ENCODE data around the gene STARD10.

Gene STARD10

GRCh38 chr11:72775288-72776110 is 18.3 kb downstream of the STARD10 start:
- no peak overlapping the region for H3K4me3 ChIP-seq (ENCODE audit: low read length)
- H3K4me2 ChIP-seq (ENCODE audit: low read length): no peak overlapping the region
- H2AFZ ChIP-seq (ENCODE audit: low read depth, low read length): no peak overlapping the region
- H3K36me3 ChIP-seq (replicated peaks; ENCODE audit: low read depth, low read length): no peaks in the 10 kb centered on the region
- H3K9ac ChIP-seq (ENCODE audit: low read length): no peak overlapping the region
- no peak for TF ChIP-seq EZH2phosphoT487 (IDR thresholded peaks at IDR 0.05; ENCODE audit: low read depth)
- TF ChIP-seq, protein P1, sequence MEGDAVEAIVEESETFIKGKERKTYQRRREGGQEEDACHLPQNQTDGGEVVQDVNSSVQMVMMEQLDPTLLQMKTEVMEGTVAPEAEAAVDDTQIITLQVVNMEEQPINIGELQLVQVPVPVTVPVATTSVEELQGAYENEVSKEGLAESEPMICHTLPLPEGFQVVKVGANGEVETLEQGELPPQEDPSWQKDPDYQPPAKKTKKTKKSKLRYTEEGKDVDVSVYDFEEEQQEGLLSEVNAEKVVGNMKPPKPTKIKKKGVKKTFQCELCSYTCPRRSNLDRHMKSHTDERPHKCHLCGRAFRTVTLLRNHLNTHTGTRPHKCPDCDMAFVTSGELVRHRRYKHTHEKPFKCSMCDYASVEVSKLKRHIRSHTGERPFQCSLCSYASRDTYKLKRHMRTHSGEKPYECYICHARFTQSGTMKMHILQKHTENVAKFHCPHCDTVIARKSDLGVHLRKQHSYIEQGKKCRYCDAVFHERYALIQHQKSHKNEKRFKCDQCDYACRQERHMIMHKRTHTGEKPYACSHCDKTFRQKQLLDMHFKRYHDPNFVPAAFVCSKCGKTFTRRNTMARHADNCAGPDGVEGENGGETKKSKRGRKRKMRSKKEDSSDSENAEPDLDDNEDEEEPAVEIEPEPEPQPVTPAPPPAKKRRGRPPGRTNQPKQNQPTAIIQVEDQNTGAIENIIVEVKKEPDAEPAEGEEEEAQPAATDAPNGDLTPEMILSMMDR (IDR thresholded peaks at IDR 0.05; ENCODE audit: low read depth, low read length): no peak
- H3K9me3 ChIP-seq (ENCODE audit: insufficient read depth, low read length): no peaks in the 10 kb centered on the region
- H3K27ac ChIP-seq (ENCODE audit: low read length): no peak overlapping the region
- H3K4me1 ChIP-seq (ENCODE audit: low read length): no peaks in the 10 kb centered on the region
- H3K79me2 ChIP-seq (ENCODE audit: low read length): no peaks in the 10 kb centered on the region
- no peaks in the 10 kb centered on the region for H4K20me1 ChIP-seq (ENCODE audit: insufficient read depth, low read length)
- H3K27me3 ChIP-seq (ENCODE audit: low read depth, low read length): no peaks in the 10 kb centered on the region

DNA sequence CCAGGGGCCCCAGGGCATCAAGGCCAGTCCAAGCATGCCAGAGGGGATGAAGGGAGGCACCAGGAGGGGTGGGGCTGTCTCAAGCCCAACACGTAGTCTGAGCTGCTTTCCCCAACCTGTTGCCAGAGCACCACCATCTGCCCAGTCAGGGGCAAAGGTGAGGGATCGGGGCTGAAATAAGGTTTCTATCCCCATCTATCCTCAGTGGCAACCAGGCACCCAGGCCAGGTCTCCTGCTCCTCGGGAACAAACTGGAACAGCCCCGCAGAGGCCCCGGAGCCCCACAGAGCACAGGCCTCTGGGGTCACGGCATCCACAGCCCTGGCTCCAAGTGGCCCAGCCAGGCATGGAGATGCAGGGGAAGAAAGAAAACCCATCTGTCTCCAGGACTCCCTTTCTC is 19.3 kb downstream of the STARD10 start:
- Histone ChIP-seq H3K36me3 (replicated peaks; ENCODE audit: low read depth, low read length) (no peaks in the 10 kb centered on the region), H2AFZ (ENCODE audit: low read depth, low read length) (no peak overlapping the region), H3K27me3 (ENCODE audit: low read depth, low read length) (no peaks in the 10 kb centered on the region), H3K79me2 (ENCODE audit: low read length) (no peaks in the 10 kb centered on the region), H3K4me3 (ENCODE audit: low read length) (no peak overlapping the region), H3K27ac (ENCODE audit: low read length) (no peak overlapping the region), H3K9ac (ENCODE audit: low read length) (no peak overlapping the region), H3K4me2 (ENCODE audit: low read length) (no peak overlapping the region), H3K9me3 (ENCODE audit: insufficient read depth, low read length) (no peaks in the 10 kb centered on the region), H4K20me1 (ENCODE audit: insufficient read depth, low read length) (no peaks in the 10 kb centered on the region), H3K4me1 (ENCODE audit: low read length) (no peaks in the 10 kb centered on the region)
- no peak for TF ChIP-seq EZH2phosphoT487 (IDR thresholded peaks at IDR 0.05; ENCODE audit: low read depth)
- TF ChIP-seq, protein P1 (IDR thresholded peaks at IDR 0.05; ENCODE audit: low read depth, low read length): no peak

GRCh38 chr11:72773696-72774095 is 20.2 kb downstream of the STARD10 start:
- H3K36me3 ChIP-seq (replicated peaks; ENCODE audit: low read depth, low read length): no peaks in the 10 kb centered on the region
- no peak overlapping the region for H3K4me3 ChIP-seq (ENCODE audit: low read length)
- H3K4me1 ChIP-seq (ENCODE audit: low read length): no peaks in the 10 kb centered on the region
- H3K4me2 ChIP-seq (ENCODE audit: low read length): no peak overlapping the region
- H3K9ac ChIP-seq (ENCODE audit: low read length): no peak overlapping the region
- H3K27ac ChIP-seq (ENCODE audit: low read length): no peak overlapping the region
- no peak for TF ChIP-seq EZH2phosphoT487 (IDR thresholded peaks at IDR 0.05; ENCODE audit: low read depth)
- TF ChIP-seq, protein P1 (IDR thresholded peaks at IDR 0.05; ENCODE audit: low read depth, low read length): no peak
- H3K9me3 ChIP-seq (ENCODE audit: insufficient read depth, low read length): no peaks in the 10 kb centered on the region
- H3K27me3 ChIP-seq (ENCODE audit: low read depth, low read length): no peaks in the 10 kb centered on the region
- H2AFZ ChIP-seq (ENCODE audit: low read depth, low read length): no peak overlapping the region
- no peaks in the 10 kb centered on the region for H4K20me1 ChIP-seq (ENCODE audit: insufficient read depth, low read length)
- no peaks in the 10 kb centered on the region for H3K79me2 ChIP-seq (ENCODE audit: low read length)

- H3K4me3 ChIP-seq (ENCODE audit: low read length): no peak overlapping the region
- no peaks in the 10 kb centered on the region for H3K79me2 ChIP-seq (ENCODE audit: low read length)
- no peaks in the 10 kb centered on the region for H3K9me3 ChIP-seq (ENCODE audit: insufficient read depth, low read length)
- H3K9ac ChIP-seq (ENCODE audit: low read length): no peak overlapping the region
- H4K20me1 ChIP-seq (ENCODE audit: insufficient read depth, low read length): no peaks in the 10 kb centered on the region
- no peak overlapping the region for H2AFZ ChIP-seq (ENCODE audit: low read depth, low read length)
- no peak for TF ChIP-seq EZH2phosphoT487 (IDR thresholded peaks at IDR 0.05; ENCODE audit: low read depth)
- no peak overlapping the region for H3K4me2 ChIP-seq (ENCODE audit: low read length)
- H3K27ac ChIP-seq (ENCODE audit: low read length): no peak overlapping the region
- H3K27me3 ChIP-seq (ENCODE audit: low read depth, low read length): no peaks in the 10 kb centered on the region
- H3K4me1 ChIP-seq (ENCODE audit: low read length): no peaks in the 10 kb centered on the region
- no peaks in the 10 kb centered on the region for H3K36me3 ChIP-seq (replicated peaks; ENCODE audit: low read depth, low read length)
These were observed 20.6 kb downstream of the STARD10 start for GRCh38 chr11:72773291-72773690.
